GM19328 (cell line): ENCODE results near the gene IRGQ.
"Not testable (repeated sequence)": the region's sequence is repeated elsewhere in the genome, so short reads cannot be mapped to it uniquely, and the experiment has no call there.

ENCODE experiments used
- ATAC-seq: cut with Tn5 transposase; IDR thresholded peaks from one replicate; pipeline ENCODE4 v1.9.1; 2021; ENCODE audit warnings: mild to moderate bottlenecking, moderate library complexity; ENCODE audit not compliant: unreplicated experiment

Gene IRGQ, protein sequence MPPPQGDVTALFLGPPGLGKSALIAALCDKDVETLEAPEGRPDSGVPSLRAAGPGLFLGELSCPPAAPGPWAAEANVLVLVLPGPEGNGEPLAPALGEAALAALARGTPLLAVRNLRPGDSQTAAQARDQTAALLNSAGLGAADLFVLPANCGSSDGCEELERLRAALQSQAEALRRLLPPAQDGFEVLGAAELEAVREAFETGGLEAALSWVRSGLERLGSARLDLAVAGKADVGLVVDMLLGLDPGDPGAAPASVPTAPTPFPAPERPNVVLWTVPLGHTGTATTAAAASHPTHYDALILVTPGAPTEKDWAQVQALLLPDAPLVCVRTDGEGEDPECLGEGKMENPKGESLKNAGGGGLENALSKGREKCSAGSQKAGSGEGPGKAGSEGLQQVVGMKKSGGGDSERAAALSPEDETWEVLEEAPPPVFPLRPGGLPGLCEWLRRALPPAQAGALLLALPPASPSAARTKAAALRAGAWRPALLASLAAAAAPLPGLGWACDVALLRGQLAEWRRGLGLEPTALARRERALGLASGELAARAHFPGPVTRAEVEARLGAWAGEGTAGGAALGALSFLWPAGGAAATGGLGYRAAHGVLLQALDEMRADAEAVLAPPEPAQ

DNA sequence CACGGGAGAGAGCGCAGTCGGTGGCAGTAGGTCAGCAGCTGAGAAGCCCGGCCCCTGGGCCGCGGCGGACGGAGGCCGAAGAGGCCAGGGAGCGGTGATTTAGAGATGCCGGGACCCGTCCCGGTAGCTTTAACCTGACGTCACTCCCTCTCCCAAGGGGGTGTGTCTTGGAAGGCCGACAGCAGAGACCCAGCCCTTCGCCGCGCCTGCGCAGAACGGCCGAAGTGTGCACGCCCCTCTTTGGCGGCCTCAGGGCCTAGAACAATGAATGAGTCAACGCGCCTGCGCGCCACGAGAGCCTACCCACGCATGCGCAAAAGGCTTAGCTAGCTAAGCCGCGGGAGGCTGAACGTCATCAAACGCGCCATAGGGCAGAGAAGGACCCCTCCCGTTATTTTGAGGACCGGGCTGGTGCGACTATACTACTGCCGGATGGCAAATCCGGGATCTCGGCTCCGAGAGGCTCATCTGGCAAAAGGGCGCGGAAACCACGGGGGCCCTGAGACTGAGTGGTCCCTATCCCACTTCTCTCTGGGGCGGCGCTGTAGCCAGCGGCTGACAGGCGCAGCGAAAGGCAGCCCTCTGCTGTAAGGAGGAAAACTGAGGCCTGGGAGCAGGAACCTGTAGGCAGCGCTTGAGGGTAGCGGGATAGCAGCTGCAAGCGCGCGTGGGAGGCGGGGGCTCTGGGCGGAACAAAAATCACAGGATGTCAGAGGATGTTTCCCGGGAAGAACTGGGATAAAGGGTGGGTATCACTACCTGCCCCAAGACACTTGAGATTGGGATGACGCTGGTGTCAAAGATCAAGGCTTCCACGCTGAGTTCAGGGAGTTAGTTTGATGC is at the start of gene IRGQ, which contains the start of gene ZNF576:
IRGQ (minus strand) TSS at position 136 of the 843 bp plus-strand sequence. CDS start 796 bp downstream, outside the sequence.
ZNF576 (plus strand) TSS at position 597 of the 843 bp plus-strand sequence. CDS start 514 bp downstream, outside the sequence.
- peak; percentile 82 for ATAC-seq

DNA sequence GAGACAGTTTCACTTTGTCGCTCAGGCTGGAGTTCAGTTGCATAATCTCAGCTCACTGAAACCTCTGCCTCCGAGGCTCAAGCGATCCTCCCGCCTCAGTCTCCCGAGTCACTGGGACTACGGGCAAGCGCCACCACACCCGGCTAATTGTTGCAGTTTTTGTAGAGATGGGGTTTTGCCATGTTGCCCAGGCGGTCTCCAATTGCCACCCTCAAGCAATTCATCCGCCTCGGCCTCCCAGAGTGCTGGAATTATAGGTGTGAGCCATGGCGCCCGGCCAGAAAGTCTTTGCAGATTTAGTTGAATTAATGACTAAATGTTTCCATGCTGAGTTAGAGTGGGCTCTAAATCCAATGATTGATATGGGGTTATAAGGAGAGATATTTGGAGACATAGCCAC is 48.2 kb upstream of the IRGQ start:
- ATAC-seq: no peak

DNA sequence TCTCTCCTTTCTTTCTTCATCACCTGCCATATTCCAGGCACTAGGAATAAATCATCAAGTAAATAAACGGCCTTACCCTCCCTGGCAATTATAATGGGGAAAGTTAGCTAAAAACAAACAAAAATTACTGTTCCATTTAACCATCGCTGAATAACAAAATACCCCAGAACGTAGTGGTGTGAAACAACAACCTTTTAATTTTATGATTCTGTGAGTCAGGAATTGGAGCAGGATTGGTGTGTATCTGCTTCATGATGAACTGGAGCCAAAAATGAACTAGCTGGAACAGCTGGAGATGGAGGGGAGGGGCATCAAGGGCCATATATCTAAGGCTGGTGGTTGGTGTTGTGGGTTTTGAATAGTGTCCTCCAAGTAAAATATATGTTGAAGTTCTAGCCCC is 47.4 kb upstream of the IRGQ start:
- ATAC-seq: no peak

DNA sequence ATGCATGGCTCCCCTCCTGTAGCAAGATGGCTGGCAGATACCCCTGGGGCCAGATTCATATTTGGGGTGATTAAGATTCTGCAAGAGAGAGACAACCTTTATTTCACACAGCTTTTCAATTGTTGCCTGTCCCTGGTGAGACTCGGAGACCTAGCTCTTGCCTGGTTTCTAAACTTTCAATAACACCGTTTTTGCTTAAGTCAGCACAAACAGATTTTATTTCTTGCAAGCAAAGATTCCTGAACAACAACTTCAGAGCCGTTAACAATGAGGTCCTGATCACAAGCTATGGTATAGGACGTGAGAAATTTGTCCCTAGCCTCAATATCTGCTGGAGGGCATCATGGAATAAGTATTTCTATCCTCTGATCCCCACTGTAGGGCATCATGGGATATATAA is 46.6 kb upstream of the IRGQ start:
- ATAC-seq: no peak

DNA sequence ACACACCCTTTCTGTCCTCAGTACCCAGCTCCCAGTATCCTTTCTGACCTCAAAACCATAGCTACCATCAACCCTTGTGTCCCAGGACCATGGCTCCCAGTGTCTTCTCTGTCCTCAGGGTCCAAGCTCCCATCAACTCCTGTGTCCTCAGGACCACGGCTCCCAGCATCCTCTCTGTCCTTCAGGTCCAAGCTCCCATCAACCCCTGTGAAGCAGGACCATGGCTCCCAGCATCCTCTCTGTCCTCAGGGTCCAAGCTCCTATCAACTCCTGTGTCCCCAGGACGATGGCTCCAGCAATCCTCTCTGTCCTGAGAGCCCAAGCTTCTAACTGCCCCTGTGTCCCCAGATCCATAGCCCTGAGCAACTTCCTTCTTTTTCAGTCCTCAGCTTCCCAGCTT is 45.4 kb upstream of the IRGQ start:
- ATAC-seq: no peak

DNA sequence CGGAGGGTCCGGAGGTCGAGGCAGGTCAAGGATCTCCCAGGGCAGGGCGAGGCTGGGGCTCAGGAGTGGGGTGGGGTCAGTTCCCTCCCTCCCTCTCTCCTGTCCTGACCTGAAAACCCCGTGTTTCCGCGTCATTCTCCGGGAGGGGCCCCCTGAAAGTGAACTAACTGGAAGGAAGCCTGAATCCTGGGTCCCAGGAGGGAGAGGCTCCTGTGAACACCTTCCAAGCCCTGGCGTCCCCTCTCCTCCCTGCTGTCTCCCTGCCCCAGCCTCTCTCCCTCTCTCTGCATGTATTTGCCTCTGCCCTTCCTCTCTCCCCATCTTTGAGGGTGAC is 44.5 kb upstream of the IRGQ start:
- no peak for ATAC-seq

DNA sequence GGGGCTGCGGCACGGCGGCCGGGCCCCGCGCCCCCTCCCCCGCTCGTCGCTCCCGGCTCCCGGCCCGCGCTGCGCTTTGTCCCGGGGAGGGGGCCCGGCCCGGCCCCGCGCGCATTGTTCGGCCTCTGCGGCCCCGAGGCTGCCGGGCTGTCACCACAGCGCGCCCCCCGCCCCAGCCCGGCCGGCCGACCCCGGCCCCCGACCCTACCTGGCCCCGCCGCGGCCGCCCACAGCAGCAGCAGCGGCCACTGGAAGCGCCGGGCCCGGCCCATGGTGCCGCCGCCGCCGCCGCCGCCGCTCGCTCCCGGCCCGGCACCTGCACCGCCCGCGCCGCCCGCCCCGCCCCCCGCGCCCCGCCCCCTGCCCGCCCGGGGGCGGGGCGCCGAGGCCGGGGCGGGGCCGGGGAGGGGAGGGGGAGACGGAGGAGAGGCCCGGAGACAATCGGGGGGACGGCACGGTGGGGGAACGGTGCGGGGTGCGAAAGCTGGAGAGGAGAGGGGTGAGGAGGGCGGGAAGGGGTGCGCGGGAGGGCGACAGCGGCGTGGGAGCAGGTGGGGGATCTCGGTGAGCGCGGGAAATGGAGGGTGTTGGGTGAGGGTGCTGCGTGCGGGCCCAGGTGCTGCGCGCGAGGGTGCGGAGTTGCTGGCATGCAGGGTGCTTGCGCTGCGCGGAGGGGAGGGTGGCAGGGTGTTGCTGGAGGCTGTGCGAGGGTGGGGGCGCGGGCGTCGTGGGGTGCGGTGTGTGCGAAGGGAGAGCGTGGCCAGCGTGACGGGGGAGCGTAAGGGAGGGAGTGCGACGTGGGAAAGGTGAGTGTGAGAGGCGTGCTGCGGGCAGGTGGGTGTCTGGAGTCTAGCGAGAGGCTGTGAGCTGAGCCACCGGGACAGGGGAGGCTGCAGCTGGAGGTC is 43.8 kb upstream of the IRGQ start, which contains the start of gene CADM4:
CADM4 (minus strand) TSS at position 332 of the 905 bp plus-strand sequence; CDS start at position 272, 60 bp downstream.
- ATAC-seq: no peak

DNA sequence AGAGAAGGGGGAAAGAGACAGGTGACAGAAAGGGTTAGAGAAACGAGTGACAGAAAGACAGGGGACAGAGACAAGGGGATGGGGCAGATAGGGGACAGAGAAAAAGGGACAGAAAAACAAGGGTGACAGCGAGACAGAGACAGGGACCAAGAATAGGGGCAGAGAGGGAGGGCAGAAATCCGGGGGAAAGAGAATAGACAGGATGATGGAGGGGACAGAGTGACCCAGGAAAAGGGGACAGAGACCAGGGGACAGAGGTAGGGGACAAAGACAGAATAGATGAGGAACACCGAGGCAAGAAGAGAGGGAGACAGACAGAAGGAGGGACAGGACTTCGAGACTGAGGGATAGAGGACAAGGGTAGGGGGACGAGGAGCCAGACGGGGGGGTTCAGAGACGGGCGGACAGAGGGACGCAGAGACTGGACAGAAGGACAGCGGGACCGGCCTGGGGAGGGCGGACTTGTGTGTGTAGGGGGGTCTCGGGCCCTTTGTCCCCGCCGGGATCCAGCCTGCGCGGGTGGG is 43.1 kb upstream of the IRGQ start:
- no peak for ATAC-seq

DNA sequence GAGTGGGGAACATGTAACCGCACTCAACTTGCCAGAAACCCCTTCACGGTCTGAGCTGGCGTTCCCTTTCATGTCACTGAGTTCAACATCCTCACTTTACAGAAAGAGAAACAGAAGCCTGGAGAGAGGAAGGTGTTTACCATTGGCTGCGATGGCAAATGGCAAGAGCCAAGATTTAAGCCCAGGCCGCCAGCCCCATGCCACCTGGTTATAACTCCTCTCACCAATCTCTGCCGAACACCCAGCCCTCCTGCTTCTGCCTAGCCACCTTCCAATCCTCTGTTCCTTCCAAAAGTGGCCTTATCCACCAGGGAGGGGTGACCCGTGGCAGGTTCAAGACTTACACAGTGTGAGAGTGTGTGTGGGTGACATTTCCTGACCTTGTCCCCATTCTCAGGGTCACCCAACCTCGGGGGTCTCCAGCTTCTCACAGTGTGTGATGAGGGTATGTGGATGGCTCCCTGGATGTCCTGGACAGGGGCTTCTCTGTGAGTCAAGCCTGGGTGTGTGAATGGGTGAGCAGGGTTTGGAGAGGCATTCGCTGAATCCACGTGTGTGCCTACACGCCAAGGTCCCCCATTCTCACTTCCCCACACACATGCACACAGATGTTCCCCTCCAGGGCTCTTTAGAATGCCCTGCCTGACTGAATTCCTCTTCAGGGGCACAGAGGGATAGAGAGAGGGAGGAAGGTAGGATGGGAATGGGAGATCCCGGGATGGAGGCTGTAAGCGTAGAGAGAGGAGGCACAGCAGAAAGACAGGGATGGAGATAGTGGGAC is 42.5 kb upstream of the IRGQ start:
- no peak for ATAC-seq

DNA sequence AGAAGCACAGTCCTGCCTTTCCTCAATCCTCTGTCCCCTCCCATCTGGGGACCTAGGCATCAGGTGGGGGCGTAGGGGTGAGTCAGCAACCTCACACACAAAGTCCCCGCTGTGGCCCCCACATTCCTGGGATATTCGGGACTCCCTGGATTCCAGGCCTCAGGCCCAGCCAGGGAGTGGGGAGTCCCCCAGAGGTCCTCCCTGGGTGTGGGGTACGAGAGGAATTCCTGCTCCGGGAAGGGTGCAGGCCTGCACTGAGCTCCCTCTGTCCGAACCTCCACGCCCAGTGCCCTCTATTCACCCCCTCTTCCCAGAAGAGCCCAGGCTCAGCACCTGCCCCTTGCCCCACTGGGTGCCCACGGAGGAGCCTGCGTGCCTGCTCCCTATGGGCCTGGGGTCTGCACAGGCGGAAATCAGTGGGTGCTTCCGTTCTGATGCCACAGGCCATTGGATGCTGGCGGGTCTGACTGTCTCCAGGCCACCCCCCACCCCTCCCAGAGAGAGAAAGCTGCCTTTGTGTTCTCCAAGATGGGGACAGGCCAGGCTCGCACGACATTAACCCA is 40.3 kb upstream of the IRGQ start:
- no peak for ATAC-seq

DNA sequence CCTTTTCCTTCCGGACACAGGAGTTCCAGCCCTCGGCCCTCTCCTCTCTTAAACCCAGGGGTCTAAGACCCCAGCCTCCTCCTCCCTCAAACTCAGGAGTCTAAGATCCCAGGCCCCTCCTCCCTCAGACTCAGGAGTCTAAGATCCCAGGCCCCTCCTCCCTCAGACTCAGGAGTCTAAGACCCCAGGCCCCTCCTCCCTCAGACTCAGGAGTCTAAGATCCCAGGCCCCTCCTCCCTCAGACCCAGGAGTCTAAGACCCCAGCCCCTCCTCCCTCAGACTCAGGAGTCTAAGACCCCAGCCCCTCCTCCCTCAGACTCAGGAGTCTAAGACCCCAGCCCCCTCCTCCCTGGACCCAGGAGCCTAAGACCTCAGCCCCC is 39.6 kb upstream of the IRGQ start:
- not testable (repeated sequence) for ATAC-seq

DNA sequence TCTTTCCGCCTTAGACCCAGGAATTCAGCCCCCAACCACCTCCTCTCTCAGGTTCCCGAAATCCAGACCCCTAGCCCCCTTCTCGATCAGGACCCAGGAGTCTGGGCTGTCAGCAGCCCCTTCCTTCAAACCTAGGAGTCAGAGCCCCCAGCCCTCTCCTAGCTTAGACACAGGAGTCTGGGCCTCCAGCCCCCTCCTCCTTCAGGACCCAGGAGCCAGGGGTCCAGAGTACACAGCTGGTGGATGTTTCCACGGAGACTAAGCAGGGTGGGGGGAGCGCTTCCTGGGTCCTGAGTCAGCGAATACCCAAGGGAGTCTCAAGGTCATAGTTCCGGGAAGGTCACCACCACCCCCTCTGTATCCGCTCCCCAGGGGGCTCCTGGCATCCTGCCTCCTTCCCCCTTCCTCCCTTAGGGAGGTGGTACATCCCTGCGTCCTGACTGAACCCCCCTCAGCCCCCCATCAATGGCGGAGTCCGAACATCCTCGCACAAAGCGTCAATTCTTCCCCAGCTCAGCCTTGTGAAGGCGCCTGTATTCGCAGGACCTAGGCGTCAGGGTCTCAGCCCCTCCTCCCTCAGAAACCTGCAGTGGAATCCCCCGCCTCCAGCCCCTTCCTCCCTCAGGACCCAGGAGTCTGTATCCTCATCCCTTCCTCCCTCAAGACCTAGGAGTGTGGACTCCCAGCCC is 39.1 kb upstream of the IRGQ start:
- no peak for ATAC-seq

DNA sequence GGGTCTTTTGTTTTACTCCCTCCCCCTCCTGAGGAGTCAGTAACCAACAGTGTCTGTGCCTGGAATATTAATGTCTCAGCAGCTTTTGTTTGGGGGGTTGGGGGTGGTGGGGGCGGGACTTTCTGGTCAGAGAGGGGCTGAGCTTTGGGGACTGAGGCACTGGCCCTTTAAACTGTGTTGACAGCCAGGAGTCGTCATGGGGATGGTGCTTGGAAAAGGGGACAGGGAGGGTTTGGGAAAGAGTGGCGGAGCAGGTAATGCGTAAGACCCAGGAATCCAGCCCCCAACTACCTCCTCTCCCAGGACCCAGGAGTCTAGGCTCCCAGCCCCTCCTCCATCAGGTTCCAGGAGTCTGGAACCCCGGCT is 38.6 kb upstream of the IRGQ start:
- ATAC-seq: no peak

DNA sequence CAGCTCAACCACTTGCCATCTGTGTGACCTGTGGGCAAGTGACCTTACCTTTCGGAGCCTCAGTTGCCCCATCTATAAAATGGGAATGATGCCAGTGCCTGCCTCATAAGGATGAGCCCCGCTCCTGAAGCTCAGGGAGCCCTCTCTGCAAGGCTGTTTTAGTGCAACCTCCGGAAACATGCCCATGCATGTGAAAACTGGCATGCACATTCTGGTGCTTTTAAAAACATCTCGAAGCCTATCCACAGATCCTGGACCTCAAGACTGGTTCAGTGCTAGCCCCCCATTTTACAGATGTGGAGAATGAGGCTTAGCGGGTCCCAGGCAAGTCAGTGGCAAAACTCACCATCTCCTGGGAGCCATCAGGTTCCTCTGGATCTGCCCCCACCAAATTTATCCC is 38.1 kb upstream of the IRGQ start:
- ATAC-seq: no peak

DNA sequence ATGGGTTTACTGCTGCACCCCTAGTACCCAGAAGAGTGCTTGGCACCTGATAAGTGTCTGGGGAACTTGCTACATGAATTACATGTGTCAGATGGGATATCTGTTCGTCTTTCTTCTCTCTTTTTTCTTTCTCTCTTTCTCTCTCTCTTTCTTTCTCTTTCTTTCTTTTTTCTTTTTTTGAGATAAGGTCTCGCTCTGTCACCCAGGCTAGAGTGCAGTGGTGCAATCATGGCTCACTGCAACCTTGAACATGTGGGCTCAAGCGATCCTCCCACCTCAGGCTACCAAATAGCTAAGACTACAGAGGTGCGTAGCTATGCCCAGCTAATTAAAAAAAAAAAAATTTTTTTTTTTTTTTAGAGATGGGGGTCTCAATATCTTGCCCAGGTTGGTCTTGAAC is 37.6 kb upstream of the IRGQ start:
- ATAC-seq: no peak

DNA sequence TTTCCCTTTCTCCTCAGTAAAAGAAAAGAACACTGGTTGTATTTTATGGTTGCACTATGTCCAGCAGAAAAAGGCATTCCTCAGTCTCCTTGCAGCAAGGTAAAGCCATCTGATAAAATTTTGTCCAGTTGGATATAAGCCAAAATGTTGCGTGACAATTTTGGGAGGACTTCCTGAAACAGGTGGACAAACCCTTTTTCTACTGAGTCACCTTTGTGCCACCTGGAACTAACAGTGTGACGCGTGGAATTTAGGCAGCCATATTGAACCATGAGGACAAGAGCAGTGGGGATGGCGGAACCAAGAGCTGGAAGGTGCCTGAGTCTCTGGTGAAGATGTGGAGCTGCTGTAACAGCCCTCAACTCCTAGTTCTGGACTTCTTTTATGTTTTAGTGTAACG is 35.6 kb upstream of the IRGQ start:
- ATAC-seq: no peak

DNA sequence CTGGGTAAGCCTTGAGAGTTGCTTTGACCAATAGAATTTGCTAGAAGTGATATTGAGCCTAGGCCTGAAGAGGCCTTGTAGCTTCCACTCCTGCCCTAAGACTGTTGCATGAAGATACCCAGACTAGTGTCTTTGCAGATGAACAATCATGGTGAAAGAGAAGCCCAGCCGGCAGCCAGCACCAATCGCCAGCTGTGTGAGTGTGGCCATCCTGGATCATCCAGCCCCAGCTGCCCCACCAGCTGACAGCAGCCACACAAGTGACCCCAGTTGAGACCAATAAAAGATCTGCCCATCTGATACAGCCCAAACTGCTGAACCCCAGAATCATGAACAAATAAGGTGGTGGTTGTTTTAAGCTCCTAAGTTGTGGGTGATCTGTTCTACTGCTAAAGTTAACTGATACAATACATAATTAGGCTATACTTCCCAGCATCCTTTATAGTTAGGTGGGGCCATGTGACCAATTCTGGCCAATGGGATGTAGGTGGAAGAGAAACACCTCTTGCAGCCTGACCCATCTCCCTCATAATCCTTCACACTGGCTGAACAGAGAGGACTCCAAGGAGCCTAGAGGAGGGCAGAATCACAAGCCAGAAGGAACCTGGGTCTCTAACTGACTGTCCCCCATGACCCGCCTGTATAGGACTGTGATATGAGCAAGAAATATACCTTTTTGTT is 32.9 kb upstream of the IRGQ start:
- no peak for ATAC-seq

DNA sequence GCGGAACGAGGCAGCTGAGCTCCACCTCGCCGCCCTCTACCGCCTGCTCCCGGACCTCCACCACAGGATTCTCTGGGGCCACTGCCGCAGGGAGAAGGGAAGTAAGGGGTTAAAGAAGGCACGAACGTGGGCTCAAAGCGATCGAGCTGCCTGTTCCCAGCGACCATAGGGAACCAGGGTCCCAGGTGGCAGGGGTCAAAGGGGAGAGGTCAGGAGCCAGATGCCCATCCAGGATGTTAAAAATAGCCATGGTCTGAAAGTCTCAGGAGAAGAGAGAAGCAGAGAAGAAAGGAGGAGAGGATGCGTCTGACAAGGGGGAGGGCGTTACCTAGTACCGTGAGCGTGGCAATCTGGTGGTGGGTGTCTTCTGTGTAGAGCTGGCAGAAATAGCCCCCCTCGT is 30.9 kb upstream of the IRGQ start:
- no peak for ATAC-seq
